NK-92 (cell line): Measurements from ENCODE around the gene JAM2.
A peak's percentile ranks its signal among the peaks of the same experiment; 100 is the strongest.

Experiments
- DNase-seq: peaks from one replicate; lab custom pipeline; 2025; ENCODE audit not compliant: unreplicated experiment; lab: John Stamatoyannopoulos, UW

The JAM2 gene

DNA sequence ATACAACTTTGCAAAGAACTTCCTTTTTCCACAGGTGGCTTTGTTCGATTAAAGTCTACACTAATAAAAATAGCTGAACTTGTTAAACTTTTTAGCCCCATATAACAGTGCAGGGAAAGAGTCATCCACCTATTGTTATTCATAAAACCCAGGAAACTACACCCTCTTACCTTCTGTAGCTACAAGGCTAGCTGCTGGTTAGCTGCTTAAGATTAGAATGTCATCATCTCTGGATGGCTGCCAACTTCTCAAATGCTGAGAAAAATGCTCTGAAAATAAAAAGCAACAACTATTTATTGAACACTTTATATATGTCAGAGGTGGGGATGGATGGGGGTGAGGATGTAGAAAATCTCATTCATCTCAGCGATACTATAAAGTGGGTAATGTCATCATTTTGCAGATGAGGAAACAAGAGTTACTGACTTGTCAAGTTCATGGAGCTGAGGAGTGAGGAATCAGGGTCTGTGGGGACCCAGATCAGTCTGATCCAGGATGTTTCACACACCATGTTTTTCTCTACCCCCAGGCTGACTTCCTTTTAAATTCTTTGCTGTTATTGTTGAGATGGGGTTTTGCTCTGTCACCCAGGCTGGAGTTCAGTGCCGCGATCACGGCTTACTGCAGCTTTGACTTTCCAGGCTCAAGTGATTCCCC lies 78.6 kb downstream of the JAM2 start:
- DNase-seq = no peak

DNA sequence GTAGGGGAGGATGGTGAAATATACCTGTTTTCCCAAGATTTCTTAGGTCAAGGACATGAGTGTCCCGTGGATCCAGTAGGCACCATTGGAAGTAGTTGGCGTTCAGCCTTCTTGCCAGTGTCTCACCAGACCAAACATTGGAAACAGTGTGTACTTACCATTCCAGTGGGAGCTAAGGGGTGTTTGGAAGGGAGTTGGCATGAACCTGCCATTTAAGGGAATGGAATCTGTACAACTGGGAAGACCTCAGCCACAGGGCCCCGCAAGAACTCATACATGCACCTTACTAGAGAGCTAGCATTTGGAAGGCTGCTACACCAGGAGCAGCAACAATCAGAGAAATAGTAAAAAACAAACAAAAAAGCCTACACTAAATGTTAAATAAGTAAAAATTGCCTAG lies 82.9 kb downstream of the JAM2 start:
- no peak for DNase-seq

DNA sequence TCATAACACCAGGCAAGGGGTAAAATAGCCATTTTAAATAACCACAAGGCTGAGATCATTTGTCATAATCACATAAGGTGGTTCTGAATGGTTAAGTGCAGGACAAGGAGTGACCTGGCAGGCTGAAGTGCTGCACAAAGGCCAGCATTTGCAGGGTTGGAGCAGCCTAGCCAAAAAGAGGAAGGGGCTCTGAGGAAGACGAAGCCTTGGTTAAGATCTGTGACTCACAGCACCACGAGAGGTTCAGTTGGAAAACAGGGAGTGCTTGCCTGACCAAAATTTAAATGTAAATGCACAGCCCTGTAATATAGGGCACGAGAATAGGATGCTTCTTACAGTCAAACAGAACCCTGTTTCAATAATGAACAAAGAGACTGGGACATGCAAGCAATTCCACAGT lies 83.6 kb downstream of the JAM2 start:
- no peak for DNase-seq

DNA sequence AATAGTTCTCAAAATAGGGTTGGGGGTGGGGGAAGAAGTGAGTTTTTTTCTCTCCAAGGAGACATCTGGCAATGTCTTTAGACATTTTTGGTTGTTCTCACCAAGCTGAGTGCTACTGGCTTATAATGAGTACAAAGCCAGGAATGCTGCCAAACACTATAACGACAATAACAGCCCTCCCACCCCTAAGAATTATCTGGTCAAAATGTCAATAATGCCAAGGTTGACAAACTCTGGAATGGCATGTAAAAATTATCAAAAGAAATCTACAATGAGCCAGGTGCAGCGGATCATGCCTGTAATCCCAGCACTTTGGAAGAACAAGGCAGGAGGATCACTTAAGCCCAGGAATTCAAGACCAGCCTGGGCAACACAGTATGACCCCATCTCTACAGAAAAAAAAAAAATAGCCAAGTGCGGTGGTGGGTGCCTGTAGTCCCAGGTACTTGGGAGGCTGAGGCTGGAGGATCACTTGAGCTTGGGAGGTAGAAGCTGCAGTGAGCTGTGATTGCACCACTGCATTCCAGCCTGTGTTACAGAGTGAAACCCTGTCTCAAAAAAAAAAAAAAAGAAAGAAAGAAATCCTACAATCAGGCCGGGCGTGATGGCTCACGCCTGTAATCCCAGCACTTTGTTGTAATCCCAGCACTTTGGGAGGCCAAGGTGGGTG lies 93.2 kb downstream of the JAM2 start:
- no peak for DNase-seq

DNA sequence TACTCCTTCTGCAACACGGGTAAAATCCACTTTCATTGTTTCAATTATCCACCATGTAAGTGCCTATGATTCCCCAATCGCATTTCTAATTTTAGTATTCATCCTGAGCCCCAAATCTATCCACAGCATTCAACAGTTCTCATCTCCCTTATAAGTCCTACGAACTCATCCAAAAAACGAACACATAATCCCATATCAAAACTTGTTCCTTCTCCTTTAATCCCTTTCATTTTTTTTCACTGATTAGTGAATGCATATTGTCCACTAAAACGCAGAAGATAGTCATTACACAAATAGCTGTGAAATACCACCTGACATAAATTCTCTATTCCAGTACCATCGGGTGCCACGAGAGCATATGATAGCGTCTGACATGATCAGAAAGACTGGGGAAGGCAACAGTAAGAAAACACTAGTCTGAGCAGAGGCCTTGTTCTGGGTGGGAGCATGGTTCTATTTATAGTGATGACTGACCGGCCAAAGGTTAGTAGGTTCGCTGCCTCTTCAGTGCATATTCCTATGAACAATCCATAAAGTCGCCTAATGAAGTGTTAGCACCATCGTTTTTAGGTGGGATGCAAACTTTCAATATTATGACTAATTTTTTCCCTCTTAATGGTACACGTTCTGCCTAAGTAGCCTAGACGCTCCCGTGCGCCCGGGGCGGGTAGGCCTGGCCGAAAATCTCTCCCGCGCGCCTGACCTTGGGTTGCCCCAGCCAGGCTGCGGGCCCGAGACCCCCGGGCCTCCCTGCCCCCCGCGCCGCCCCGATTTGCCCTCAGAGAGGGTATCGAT lies 95.0 kb downstream of the JAM2 start:
- DNase-seq = no peak

DNA sequence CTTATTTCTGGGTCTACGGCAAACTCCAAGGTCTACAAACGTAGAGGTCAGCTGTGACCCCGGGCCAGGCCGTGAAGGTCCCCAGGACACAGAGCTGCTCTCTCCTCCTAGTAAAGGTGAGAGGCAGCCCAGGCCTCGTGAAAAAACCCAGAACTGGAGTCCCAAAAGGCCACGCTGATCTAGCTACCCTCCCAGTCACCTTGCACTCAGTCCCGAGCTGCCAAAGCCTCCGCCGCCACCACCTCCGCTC lies 95.5 kb downstream of the JAM2 start:
- no peak for DNase-seq

DNA sequence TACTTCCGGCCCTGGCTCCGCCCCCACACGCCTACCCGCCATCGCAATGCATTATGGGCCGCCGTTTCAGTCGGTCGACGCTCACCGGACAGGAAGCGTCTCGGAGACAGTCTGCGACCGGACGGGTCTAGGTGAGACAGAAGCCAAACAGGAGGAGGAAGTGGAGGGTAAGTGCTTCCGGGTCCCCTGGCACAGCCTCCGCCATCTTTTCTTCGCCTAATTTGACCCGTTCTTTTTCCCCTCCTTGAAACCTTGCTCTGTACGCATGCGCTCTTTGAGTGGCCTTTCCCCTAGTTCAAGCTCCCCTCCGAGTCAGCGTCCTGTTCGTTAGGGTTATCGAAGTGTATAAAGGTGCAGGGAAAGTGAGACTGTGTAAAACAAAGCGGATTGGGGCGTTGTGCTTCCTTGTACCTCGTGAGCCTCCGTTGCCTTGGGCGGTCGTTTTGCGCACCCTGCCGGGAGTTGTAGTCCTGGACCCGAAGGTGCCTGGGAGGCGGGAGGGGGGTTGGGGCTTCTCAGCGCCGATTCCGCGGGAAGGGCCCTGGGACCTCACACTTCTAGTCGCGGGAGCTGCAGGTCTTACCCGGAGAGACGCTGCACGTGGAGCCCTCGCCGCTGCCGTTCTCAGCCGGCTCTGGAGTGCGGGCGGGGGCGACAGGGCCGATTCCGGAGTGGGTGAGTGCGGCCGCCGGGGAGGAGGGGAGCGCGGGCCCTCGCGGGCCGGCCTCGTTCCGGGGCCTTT lies 96.0 kb downstream of the JAM2 start, which contains the start of the genes ATP5PF and GABPA:
ATP5PF (minus strand) TSS at position 1 of the 742 bp plus-strand sequence. CDS start 5,110 bp downstream, outside the sequence.
GABPA (plus strand) TSS at position 69 of the 742 bp plus-strand sequence. CDS start 6,627 bp downstream, outside the sequence.
- peak; percentile 87 for DNase-seq

DNA sequence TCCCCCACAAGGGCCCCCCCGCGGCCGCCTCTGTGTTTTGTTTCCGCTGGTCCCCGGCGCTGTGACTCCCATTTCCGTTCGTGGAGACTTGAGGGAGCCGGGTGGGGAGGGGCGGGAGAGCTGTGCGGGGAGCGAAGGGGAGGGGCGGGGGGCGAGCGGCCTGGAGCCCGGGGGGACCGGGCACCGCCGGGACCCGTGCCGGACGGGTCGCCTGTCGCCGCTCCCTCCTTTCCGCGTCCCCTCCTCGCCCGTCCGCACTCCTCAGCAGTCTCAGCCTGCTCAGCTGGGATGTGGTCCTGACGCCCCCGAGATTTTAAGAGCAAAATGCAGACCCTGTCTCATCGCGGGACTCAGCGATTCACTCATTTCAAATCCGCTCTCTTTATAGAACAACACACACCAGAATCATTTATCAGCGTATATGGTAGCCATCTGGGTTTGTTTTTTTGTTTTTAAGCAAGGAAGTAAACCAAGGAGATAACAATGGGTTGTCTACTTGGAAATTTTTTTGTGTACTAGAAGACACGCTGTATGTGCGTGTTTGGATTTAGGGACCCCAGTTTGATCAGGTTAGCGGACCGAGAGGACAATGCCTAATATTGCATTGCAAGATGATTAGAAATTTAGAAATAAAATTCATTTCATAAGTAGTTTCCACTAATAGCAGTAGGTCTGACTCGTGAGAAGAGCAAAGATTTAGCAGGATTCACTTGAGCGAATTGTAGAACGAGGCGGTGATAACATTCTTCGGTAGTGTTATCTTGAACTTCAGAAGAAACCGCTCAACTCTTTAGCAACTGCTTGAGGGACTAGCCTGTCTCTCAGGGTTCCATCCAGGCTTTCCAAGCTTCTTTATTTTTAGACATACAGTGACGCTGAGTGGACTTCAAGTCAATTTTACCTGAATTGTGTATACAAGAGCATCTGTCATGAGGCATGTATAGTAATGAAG lies 96.9 kb downstream of the JAM2 start:
- DNase-seq = no peak

DNA sequence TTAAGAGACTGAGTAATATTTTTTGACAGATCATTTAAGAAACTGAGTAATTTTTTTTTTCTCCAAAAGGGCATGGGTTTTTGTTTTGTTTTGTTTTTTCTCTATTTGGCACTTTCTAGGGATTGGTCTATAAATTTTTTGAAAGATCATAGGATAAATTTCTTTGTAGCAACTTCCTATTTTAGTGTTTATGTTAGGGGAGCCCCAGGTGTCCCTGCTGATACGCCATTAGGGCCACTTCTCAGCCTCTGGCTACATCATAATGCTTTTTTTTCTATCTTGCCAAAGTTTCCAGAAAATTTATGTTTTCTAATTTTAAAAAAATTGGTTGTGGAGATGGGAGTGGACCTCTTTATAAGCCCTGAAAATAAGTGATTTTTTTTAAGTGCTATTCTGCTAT lies 98.4 kb downstream of the JAM2 start:
- DNase-seq = no peak

DNA sequence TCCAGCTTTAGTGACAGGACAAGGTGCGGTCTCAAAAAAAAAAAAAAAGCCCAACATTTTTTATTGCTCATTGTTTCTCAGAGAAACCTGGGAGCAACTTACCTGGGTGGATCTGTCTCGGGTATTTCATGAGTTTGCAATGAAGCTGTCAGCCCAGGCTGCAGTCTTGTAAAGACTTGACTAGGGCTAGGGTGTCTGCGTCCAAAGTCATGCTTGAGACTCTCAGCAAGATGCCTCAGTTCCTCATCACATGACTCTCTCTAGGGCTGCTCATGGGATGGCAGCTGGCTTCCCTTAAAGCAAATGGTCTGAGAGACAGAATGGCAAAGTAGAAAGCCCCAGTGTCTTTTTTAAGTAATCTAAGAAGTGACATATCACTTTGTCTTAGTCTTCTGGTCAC lies 103.8 kb downstream of the JAM2 start:
- no peak for DNase-seq

DNA sequence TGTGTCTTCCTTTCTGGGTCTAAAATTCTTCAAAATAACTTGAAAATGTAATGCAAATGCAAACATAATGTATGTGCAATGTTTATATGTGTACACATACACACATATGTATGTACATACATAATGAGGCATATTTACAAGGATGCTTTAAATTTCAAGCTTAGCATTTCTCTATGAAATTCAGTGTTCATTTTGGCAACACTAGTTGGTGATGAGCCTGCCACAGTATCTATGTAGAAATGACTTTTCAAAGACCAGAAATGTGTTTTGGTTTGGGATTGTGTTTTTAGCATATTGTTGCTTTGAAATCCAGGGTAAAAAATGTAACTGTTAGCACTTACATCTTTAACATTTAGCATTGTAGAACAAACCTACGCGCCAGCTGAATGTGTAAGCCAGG lies 105.8 kb downstream of the JAM2 start:
- DNase-seq = no peak

DNA sequence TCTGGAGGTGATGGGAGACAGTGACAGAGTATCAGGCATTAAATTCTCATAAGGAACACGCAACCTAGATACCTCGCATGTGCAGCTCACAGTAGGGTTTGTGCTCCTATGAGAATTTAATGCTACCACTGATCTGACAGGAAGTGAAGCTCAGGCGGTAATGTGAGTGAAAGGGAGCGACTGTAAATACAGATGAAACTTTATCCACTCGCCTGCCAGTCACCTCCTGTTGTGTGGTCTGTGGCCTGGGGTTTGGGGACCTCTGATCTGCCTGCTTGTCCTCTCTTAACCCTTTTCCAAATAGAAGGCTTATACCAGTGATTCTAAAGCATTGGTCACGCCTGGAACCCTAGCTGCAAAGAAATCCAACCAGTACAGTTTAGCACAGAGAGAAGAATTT lies 111.0 kb downstream of the JAM2 start:
- no peak for DNase-seq

DNA sequence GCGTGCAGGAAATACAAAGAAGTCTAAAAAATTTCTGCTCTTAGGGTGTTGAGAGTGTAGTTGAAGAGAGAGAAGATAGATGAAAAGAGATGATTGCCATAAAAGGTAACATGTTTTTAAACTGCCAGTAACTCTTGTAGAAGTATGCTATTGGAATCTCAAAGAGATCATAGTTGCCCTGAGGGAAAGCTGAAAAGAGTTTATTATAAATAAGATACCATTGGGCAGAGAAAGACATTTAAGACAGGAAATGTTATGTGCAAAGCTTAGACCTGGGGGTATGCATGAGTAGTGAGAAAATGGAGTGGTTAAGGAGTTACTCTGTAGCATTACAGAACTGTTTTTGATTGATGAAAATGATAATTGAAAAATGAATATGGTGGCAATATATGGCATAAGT lies 113.4 kb downstream of the JAM2 start:
- no peak for DNase-seq

DNA sequence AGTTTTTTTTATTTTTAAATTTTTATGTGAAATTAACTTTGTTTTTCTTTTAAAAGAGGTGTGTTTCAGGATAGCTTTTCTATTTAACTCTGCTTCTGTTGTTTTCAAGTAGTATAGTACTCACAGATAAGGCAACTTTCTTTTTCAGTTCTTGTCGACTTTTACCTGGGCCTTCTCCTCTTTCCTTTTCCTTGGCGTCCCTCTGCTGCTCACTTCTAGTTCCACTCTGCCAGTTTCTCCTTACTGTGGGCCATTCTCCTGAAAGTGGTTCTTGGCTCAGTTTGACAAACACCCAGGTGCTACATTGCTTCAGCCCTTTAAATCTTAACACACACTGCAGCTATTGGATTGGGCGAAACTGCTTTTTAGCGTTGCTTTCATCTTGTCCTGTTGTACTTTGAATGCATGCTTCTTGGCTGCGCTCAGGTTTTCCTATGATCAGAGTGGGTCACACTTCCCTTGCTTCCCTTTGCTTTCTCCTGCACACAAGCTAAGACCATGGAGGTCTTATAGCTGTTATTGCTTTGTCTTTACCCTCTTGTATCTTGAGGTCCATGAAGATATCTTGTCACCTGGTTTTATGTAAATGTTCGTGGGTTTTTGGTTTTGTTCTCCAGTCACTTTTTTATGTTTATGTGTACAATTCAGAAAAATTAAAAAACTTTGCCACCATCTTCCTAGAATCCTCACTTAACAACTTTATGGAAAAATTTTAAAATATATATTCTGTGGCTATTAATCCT lies 117.3 kb downstream of the JAM2 start:
- no peak for DNase-seq

DNA sequence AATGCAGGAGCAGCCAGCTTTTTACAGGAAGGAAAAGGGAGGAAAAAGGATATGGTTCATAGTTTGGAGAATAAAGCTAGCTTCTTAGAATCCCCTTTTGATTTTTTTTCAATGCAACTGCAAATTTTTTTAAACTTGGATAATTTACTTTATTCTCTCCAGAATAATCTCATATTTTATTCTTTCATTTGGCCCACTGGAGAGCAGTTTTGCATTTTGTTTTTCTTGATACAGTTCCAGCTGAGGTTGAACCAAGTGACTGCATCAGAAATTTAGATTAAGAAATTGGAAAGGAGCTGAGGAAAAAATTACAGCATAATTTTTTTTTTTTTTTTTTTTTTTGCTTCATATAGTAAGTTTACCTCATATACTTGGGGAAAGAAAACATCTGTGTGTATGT lies 118.5 kb downstream of the JAM2 start:
- no peak for DNase-seq

DNA sequence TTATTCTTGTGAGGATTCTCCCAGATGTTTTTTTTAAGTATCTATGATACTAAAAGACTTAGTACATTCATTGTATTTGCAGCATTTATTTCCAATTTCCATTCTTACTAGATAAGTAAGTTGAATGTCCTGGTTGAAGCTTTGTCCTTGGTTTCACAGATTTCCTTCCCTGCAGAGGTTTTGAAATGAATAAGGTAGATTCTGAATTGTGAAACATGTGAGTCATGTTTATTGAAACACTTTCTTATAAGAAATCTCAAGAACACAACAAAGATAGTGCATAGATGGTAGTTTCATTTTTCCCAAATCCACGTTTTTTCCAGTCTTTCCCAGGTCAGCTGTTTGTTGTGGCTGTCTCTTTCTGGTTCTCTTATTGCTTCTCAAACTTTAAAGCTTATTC lies 120.5 kb downstream of the JAM2 start:
- DNase-seq = no peak

DNA sequence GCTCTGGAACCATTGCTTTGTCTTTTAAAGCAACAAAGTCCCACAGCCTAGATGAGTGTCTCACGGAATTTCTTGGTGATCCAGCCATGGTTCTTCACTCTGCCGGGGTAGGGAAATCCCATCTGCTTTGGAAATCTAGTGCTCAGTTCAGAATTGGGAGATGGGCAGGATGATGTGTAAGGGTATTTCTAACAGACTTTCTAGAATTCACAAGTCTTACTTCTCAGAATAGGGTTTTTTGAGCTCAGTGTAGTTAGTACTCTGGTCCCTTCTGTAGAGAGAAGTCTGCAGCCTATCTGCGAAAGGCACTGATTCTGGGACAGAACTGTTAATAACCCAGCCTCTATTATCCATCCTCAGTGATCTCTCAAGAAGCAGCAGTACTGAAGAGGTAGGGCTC lies 121.0 kb downstream of the JAM2 start:
- DNase-seq = no peak

DNA sequence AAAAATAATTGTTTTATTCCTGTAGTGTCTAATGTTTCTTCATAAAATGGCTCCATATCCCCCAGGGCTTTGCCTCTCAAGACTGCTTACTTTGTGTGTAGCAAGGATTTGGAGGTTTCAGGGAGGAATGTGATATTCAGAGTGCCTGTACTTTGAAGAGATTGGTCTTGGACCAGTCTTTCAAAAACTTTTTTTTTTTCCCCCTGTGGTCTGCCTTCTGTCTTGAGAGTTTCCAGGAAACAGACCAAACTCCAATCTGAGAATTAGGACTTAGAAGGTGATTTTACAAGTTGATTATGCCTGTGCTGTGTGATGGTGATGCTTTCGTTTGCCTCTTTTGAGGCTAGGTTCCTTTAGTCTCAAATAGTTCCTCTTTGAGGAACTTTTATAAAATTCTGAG lies 121.6 kb downstream of the JAM2 start:
- no peak for DNase-seq

DNA sequence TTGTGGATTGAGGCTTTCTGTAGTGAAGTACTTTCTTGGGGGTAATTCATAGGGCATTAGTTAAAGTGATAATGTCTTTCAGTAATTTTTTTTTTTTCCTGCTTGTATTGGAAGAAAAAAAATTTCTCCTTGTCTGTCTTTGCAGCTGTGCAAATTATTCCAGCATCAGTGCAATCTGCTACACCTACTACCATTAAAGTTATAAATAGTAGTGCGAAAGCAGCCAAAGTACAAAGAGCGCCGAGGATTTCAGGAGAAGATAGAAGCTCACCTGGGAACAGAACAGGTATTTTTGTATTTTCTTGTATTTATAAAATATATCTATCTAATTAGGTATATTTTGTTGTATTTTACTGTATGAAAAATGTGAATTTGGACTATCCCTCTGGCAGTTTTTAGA lies 125.0 kb downstream of the JAM2 start:
- no peak for DNase-seq
